Measurements from ENCODE around the gene KCNQ4.

The KCNQ4 gene

DNA sequence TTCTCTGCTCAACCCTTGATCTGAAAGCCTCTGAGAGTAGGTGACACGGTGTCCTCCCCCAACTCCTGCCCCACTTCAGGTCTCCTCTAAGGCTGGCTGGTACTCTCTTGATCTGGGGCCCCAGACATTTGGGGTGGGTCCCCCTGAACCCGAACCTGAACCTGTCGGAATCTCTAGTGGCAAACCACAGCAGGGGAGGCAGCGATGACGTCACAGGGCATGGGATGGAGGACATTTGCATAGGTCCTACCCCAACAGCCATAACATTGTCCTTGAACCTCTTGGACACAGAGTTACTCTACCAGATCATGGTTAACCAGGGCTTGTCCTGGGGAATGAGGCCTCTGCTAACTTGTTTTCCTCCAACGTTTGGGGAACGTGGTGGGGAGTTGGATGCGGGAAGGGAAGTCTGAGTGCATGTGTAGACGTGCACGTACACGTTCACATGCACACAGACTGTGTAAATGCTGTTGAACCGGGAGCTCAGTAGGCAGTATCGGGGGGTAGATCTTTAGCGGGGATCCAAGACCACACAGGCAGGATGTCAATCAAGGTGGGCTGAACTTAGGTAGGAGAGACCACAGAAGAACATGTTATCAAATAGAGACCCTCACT is 46.2 kb downstream of the KCNQ4 start:
- no peak for TF ChIP-seq POLR2A (IDR thresholded peaks at IDR 0.05; ENCODE audit: low read depth, low read length)
- no peak for TF ChIP-seq TAF1 (IDR thresholded peaks at IDR 0.05; ENCODE audit: borderline replicate concordance, low read depth, low read length)
- TF ChIP-seq POLR2AphosphoS5 (IDR thresholded peaks at IDR 0.05; ENCODE audit: low read depth, low read length), result no peak
- no peak for FAIRE-seq
- no peak for DNase-seq (ENCODE audit: insufficient read length)

DNA sequence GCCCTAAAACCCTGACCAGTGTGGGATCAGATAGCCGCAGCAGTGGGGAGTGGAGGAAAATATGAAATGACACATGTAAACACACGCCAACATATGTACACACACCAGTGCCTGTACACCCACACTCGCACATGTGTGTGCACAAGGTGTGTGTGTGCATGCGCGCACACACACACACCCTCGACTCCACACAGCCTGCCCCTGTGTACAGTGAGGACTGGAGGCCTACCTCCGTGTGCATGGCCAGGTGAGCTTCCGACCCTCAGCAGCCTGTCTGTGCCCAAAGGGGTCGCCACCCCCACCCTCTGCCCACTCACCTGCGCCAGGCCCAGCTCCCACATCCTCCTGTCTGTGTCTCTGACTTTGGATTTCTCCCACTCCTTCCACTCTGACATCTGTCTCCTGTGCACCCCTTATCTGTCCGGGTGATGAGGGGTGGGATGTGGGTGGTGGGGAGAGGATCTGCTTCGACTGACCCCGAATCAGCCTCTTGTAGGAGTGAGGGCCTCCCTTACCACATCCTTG is 46.9 kb downstream of the KCNQ4 start:
- TF ChIP-seq POLR2AphosphoS5 (IDR thresholded peaks at IDR 0.05; ENCODE audit: low read depth, low read length), result no peak
- no peak for FAIRE-seq
- no peak for DNase-seq (ENCODE audit: insufficient read length)

DNA sequence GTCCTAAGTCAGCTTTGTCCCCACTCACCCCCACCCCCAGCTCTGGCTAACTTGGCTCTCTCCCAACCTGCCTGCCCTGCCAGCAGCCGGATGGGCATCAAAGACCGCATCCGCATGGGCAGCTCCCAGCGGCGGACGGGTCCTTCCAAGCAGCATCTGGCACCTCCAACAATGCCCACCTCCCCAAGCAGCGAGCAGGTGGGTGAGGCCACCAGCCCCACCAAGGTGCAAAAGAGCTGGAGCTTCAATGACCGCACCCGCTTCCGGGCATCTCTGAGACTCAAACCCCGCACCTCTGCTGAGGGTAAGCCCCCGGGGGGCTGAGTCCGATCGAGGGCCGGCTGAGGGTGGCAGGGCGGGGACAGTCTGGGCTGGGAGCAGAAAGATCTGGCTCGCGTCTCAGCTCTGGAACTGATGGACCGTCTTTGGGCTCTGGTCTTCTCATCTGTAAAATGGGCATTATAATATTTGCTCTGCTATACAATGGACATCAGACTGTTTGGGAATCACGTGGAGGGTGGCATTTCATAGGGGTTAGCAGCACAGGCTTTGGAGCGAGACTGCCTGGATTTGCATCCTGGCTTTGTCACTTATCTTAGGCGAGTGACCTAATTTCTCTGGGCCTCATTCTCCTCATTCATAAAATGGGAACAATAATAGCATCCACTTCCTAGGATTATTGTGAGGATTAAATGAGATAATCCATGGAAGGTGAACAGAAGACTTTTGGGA is 47.6 kb downstream of the KCNQ4 start:
- FAIRE-seq (no peak), DNase-seq (ENCODE audit: insufficient read length) (no peak)
- TF ChIP-seq POLR2A (IDR thresholded peaks at IDR 0.05; ENCODE audit: low read depth, low read length) (no peak), POLR2AphosphoS5 (IDR thresholded peaks at IDR 0.05; ENCODE audit: low read depth, low read length) (no peak), TAF1 (IDR thresholded peaks at IDR 0.05; ENCODE audit: borderline replicate concordance, low read depth, low read length) (no peak)

DNA sequence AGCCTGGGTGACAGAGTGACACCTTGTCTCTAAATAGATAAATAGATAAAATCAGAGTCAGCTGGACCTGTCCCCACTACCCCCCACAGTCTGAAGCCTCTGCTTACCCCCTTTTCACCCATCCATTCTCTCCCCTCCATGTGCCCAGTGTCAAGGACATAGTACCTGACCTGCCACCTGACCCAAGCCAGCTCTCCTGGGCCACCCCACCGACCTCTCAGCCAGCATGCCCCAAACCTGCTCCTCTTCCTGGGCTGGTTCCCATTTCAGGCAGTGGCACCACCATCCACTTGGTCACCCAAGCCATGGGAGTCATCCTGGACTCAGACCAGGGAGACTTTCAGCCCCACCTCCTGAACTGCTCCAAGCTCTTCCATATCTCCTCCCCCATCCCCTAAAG is 50.4 kb downstream of the KCNQ4 start:
- DNase-seq (ENCODE audit: insufficient read length) (no peak), FAIRE-seq (no peak)
- TF ChIP-seq POLR2A (IDR thresholded peaks at IDR 0.05; ENCODE audit: low read depth, low read length) (no peak), TAF1 (IDR thresholded peaks at IDR 0.05; ENCODE audit: borderline replicate concordance, low read depth, low read length) (no peak)

DNA sequence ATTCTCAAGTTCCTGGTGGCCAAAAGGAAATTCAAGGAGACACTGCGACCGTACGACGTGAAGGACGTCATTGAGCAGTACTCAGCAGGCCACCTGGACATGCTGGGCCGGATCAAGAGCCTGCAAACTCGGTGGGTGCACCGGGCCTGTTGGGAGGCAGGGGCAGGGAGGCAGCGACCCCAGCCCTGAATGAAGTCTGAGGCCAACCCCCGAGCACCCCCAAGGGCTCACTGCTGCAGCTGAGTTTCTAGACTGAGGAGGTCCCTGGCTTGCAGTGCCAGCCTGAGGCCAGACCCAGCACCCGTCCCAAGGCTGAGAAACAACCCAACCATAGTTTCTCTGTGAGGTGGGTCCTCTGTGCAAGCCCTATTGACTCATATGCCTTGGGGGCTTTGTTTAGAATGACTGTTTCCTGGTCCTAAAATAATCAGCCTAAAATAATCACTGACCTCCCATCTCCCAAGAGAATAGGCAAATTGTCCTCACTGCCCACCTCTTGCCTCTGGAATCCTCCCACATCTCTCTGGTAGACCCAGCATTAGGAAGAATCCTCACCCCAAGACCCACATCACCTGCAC is 51.5 kb downstream of the KCNQ4 start:
- FAIRE-seq, result no peak
- TF ChIP-seq TAF1 (IDR thresholded peaks at IDR 0.05; ENCODE audit: borderline replicate concordance, low read depth, low read length) (no peak), POLR2A (IDR thresholded peaks at IDR 0.05; ENCODE audit: low read depth, low read length) (no peak), POLR2AphosphoS5 (IDR thresholded peaks at IDR 0.05; ENCODE audit: low read depth, low read length) (no peak)
- DNase-seq (ENCODE audit: insufficient read length), result no peak

- FAIRE-seq, result no peak
- no peak for DNase-seq (ENCODE audit: insufficient read length)
- TF ChIP-seq POLR2AphosphoS5 (IDR thresholded peaks at IDR 0.05; ENCODE audit: low read depth, low read length) (no peak), POLR2A (IDR thresholded peaks at IDR 0.05; ENCODE audit: low read depth, low read length) (no peak), TAF1 (IDR thresholded peaks at IDR 0.05; ENCODE audit: borderline replicate concordance, low read depth, low read length) (no peak)
Measured at GRCh38 chr1:40836283-40836682, 52.7 kb downstream of the KCNQ4 start.

DNA sequence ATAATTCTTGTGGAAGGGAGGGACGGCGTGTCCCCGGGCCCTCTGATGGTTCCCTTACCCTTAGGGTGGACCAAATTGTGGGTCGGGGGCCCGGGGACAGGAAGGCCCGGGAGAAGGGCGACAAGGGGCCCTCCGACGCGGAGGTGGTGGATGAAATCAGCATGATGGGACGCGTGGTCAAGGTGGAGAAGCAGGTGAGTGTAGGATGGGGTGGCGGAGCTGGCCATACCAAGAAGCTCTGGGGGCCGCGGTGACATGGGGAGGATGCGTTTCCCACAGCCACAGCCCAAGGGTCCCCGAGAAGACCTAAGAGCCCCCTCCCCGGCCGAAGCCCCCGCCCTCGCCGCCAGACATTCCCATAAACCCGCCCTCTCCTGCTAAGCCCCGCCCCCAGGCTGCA is 54.0 kb downstream of the KCNQ4 start:
- TF ChIP-seq TAF1 (IDR thresholded peaks at IDR 0.05; ENCODE audit: borderline replicate concordance, low read depth, low read length) (no peak), POLR2AphosphoS5 (IDR thresholded peaks at IDR 0.05; ENCODE audit: low read depth, low read length) (no peak), POLR2A (IDR thresholded peaks at IDR 0.05; ENCODE audit: low read depth, low read length) (no peak)
- FAIRE-seq, result no peak
- DNase-seq (ENCODE audit: insufficient read length), result no peak

DNA sequence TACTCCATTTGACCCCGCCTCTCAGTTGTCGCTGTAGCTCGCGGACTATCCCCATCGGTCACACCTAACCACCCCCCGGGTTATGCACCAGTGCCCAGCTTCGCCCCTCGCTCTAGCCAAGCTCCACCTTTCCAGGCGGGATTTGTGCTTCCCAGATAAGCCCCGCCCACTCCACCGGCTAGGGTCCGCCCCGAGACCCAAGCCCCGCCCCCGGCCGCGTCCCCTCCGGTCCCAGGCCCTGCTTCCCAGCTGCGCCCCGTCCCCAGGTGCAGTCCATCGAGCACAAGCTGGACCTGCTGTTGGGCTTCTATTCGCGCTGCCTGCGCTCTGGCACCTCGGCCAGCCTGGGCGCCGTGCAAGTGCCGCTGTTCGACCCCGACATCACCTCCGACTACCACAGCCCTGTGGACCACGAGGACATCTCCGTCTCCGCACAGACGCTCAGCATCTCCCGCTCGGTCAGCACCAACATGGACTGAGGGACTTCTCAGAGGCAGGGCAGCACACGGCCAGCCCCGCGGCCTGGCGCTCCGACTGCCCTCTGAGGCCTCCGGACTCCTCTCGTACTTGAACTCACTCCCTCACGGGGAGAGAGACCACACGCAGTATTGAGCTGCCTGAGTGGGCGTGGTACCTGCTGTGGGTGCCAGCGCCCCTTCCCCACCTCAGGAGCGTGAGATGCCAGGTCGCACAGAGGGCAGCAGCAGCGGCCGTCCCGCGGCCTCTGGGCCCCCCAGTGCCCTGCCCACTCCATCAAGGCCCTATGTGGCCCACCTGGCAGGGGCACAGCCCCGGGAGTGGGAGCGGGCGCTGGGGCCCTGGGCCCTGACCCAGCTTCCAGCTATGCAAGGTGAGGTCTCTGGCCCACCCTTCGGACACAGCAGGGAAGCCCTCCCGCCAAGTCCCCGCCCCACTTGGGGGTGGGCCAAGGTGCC is 54.7 kb downstream of the KCNQ4 start:
- no peak for DNase-seq (ENCODE audit: insufficient read length)
- TF ChIP-seq POLR2AphosphoS5 (IDR thresholded peaks at IDR 0.05; ENCODE audit: low read depth, low read length) (no peak), POLR2A (IDR thresholded peaks at IDR 0.05; ENCODE audit: low read depth, low read length) (no peak), TAF1 (IDR thresholded peaks at IDR 0.05; ENCODE audit: borderline replicate concordance, low read depth, low read length) (no peak)
- no peak for FAIRE-seq

GRCh38 chr1:40838980-40839942 is 55.7 kb downstream of the KCNQ4 start:
- DNase-seq (ENCODE audit: insufficient read length) (no peak), FAIRE-seq (no peak)
- TF ChIP-seq TAF1 (IDR thresholded peaks at IDR 0.05; ENCODE audit: borderline replicate concordance, low read depth, low read length) (no peak), POLR2AphosphoS5 (IDR thresholded peaks at IDR 0.05; ENCODE audit: low read depth, low read length) (no peak), POLR2A (IDR thresholded peaks at IDR 0.05; ENCODE audit: low read depth, low read length) (no peak)

- no peak for TF ChIP-seq POLR2A (IDR thresholded peaks at IDR 0.05; ENCODE audit: low read depth, low read length)
- FAIRE-seq, result no peak
- DNase-seq (ENCODE audit: insufficient read length), result no peak
Measured at GRCh38 chr1:40839943-40840335, 56.4 kb downstream of the KCNQ4 start.

All from GM12892 (cell line).